ENCODE measurements around the gene SPRR3.
"Not testable (repeated sequence)": the region's sequence is repeated elsewhere in the genome, so short reads cannot be mapped to it uniquely, and the experiment has no call there.

The SPRR3 gene

DNA sequence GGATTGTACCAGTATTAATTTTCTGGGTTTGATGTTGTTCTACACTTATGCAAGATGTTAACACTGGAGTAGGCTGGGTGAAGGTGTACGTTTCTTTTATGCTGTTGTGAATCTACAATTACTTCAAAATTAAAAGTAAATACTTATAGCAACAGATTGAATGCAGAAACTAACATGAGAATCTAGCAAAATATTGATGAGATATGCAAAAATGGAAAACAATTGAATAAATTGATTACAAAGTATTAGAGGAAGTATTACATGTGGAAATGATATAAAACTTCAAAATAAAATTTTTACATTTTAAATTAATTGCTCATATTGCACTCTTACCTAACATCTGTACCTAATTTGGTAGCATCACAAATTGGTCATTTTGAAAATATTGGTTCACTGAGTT, 5.7 kb upstream of the SPRR3 start:
- DNase-seq (ENCODE audit: extremely low spot score), result no peak
- TF ChIP-seq L3MBTL2 (conservative IDR thresholded peaks at IDR 0.05) (no peak), LEF1 (IDR thresholded peaks at IDR 0.05; ENCODE audit: borderline replicate concordance) (no peak), SP1 (IDR thresholded peaks at IDR 0.05) (no peak), NFRKB (IDR thresholded peaks at IDR 0.05) (no peak), ZNF384 (IDR thresholded peaks at IDR 0.05) (no peak), ELF4 (IDR thresholded peaks at IDR 0.05) (no peak), CTBP1 (IDR thresholded peaks at IDR 0.05; ENCODE audit: borderline replicate concordance) (no peak), FOXA1 (IDR thresholded peaks at IDR 0.05) (no peak), TARDBP (IDR thresholded peaks at IDR 0.05) (no peak), ARNT (IDR thresholded peaks at IDR 0.05) (no peak)
- ChIA-PET CTCF (no interaction called here), POLR2A (no interaction called here)

DNA sequence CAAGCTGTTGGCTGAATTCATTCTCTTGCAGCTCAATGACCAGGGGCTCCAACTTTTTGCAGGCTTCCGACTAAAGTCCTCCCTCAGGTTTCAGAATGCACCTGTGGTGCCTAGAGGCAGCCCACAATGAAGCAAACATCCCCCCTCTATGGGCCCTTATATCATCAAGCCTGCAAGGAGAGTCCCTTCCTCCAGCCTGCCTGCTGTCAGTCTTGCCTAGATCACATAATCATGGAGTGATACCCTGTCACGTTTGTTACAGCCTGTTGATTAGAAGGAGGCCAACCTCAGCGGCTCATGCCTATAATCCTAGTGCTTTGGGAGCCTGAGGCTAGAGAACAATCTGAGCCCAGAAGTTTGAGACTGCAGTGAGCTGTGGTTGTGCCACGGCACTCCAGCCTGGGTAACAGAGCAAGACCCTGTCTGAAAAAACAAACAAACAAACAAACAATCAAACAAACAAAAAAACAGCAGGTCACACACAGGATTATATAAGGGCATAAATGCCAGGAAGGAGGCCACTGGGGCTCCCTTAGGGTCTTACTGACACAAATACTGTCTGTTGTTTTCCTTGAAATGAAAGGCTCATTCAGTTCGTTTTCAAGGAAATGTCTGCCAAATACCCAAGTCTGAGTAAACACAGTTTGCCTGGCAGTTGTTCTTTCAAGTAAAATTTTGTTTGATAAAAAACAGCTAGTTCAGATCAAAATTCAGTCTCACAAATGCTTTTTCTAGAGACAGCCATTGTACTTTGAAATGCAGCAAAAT, 4.7 kb upstream of the SPRR3 start:
- no peak for DNase-seq (ENCODE audit: extremely low spot score)
- TF ChIP-seq NFRKB (IDR thresholded peaks at IDR 0.05) (no peak), HDGF (IDR thresholded peaks at IDR 0.05; ENCODE audit: borderline replicate concordance) (no peak), FOXA1 (IDR thresholded peaks at IDR 0.05) (no peak), FOXK2 (IDR thresholded peaks at IDR 0.05) (no peak), L3MBTL2 (conservative IDR thresholded peaks at IDR 0.05) (no peak), BHLHE40 (IDR thresholded peaks at IDR 0.05; ENCODE audit: borderline replicate concordance) (no peak), FOXM1 (IDR thresholded peaks at IDR 0.05; ENCODE audit: borderline replicate concordance) (no peak), ELF4 (IDR thresholded peaks at IDR 0.05) (no peak), SP1 (IDR thresholded peaks at IDR 0.05) (no peak), TARDBP (IDR thresholded peaks at IDR 0.05) (no peak), ZNF384 (IDR thresholded peaks at IDR 0.05) (no peak)
- TF ChIP-seq, protein P1, sequence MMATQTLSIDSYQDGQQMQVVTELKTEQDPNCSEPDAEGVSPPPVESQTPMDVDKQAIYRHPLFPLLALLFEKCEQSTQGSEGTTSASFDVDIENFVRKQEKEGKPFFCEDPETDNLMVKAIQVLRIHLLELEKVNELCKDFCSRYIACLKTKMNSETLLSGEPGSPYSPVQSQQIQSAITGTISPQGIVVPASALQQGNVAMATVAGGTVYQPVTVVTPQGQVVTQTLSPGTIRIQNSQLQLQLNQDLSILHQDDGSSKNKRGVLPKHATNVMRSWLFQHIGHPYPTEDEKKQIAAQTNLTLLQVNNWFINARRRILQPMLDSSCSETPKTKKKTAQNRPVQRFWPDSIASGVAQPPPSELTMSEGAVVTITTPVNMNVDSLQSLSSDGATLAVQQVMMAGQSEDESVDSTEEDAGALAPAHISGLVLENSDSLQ (IDR thresholded peaks at IDR 0.05), result no peak
- ChIA-PET CTCF (no interaction called here), POLR2A (no interaction called here)

DNA sequence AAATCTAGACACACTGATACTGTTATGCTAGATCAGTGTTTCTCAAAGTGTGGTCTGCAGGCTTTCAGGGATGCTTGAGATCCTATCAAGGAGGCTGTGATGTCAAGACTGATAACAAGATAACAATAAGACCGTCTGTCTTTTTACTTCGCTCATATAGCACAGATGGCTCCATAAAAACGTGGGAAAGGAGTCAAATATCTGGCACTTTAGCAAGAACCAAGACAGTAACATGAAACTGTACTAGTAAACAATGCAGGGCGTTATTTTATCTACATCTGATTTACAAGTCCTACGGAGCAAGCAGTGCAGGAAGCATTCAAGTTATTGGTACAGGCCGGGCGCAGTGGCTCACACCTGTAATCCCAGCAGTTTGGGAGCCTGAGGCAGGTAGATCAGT, 3.6 kb upstream of the SPRR3 start:
- no peak for DNase-seq (ENCODE audit: extremely low spot score)
- POLR2A ChIA-PET, result no interaction called here
- CTCF ChIA-PET, result no interaction called here
- TF ChIP-seq FOXM1 (IDR thresholded peaks at IDR 0.05; ENCODE audit: borderline replicate concordance) (no peak), BHLHE40 (IDR thresholded peaks at IDR 0.05; ENCODE audit: borderline replicate concordance) (no peak), LEF1 (IDR thresholded peaks at IDR 0.05; ENCODE audit: borderline replicate concordance) (no peak), NFRKB (IDR thresholded peaks at IDR 0.05) (no peak), CTBP1 (IDR thresholded peaks at IDR 0.05; ENCODE audit: borderline replicate concordance) (no peak), L3MBTL2 (conservative IDR thresholded peaks at IDR 0.05) (no peak), SP1 (IDR thresholded peaks at IDR 0.05) (no peak), ZNF384 (IDR thresholded peaks at IDR 0.05) (no peak), TARDBP (IDR thresholded peaks at IDR 0.05) (no peak), HDGF (IDR thresholded peaks at IDR 0.05; ENCODE audit: borderline replicate concordance) (no peak), FOXA1 (IDR thresholded peaks at IDR 0.05) (no peak)

DNA sequence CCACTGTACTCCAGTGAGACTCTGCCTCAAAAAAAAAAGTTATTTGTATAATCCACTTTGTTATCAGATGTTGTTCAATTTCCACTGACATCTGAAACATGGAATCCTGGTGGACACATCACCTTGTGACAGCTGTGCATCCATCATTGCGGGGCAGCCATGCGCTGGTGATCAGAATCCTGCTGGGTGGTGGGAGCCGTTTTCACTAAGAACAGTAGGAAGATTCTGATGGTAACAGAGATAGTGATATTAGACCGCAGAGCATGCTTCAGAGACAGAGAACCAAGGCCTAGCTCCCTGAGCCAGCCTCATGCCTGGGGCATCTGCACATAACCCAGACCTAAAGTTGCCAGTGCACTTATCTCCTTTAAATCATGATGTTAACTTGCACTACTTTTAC, 3.1 kb upstream of the SPRR3 start:
- TF ChIP-seq FOXK2 (IDR thresholded peaks at IDR 0.05), result no peak
- ChIA-PET CTCF (no interaction called here), POLR2A (no interaction called here)
- no peak for DNase-seq (ENCODE audit: extremely low spot score)

DNA sequence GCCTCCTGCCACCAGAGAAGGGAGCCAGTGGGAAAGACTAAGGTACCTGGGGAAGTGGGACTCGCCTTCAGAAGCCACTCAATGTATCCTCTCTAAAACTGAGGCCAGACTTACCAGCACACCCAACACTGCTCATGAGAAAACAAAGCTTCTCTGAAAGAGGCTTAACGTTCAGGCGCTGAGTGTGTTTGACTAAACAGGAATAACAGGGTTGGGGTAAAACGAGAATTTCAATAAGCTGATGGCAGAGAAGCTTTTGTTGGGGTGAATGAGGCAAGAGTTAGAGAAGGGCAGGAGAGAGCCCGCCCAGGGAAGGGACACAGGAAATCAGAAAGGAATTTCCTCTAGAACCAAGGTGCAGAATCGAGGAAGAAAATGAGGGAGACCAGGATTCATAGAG, 1.7 kb upstream of the SPRR3 start:
- TF ChIP-seq FOXM1 (IDR thresholded peaks at IDR 0.05; ENCODE audit: borderline replicate concordance) (no peak), BHLHE40 (IDR thresholded peaks at IDR 0.05; ENCODE audit: borderline replicate concordance) (no peak), LEF1 (IDR thresholded peaks at IDR 0.05; ENCODE audit: borderline replicate concordance) (no peak), CTBP1 (IDR thresholded peaks at IDR 0.05; ENCODE audit: borderline replicate concordance) (no peak), FOXK2 (IDR thresholded peaks at IDR 0.05) (no peak), FOXA1 (IDR thresholded peaks at IDR 0.05) (no peak), NFRKB (IDR thresholded peaks at IDR 0.05) (no peak), ELF4 (IDR thresholded peaks at IDR 0.05) (no peak), SP1 (IDR thresholded peaks at IDR 0.05) (no peak), ARNT (IDR thresholded peaks at IDR 0.05) (no peak), L3MBTL2 (conservative IDR thresholded peaks at IDR 0.05) (no peak), TARDBP (IDR thresholded peaks at IDR 0.05) (no peak), SUZ12 (IDR thresholded peaks at IDR 0.05) (no peak), ZNF384 (IDR thresholded peaks at IDR 0.05) (no peak), HDGF (IDR thresholded peaks at IDR 0.05; ENCODE audit: borderline replicate concordance) (no peak)
- TF ChIP-seq, protein P1 (IDR thresholded peaks at IDR 0.05), result no peak
- ChIA-PET POLR2A (no interaction called here), CTCF (no interaction called here)
- DNase-seq (ENCODE audit: extremely low spot score), result no peak

DNA sequence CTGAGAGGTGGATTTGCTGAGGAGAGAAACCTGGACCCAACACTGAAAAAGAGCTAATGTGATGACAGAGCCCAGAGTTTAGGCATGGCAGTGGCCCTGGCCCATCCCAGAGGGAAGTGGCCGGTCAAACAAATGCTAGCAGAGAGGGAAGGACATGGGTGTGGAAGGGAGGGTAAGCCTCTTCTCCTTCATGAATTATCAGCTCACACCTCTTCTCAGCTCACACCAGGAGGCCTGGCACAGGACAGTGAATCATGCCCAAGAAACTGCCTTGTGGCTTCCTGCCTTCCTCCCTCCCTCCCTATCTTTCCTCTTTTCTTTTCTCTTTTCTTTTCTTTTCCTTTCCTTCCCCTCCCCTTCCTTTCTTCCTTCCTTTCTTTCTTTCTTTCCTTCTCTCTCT, 1.3 kb upstream of the SPRR3 start:
- POLR2A ChIA-PET, result no interaction called here
- CTCF ChIA-PET, result no interaction called here
- TF ChIP-seq NFRKB (IDR thresholded peaks at IDR 0.05) (no peak), ARNT (IDR thresholded peaks at IDR 0.05) (no peak), ELF4 (IDR thresholded peaks at IDR 0.05) (no peak), TARDBP (IDR thresholded peaks at IDR 0.05) (no peak), L3MBTL2 (conservative IDR thresholded peaks at IDR 0.05) (no peak), ZNF384 (IDR thresholded peaks at IDR 0.05) (no peak), CTBP1 (IDR thresholded peaks at IDR 0.05; ENCODE audit: borderline replicate concordance) (no peak), BHLHE40 (IDR thresholded peaks at IDR 0.05; ENCODE audit: borderline replicate concordance) (no peak), HDGF (IDR thresholded peaks at IDR 0.05; ENCODE audit: borderline replicate concordance) (no peak), FOXM1 (IDR thresholded peaks at IDR 0.05; ENCODE audit: borderline replicate concordance) (no peak), SUZ12 (IDR thresholded peaks at IDR 0.05) (no peak)
- TF ChIP-seq, protein P1 (IDR thresholded peaks at IDR 0.05), result no peak
- no peak for DNase-seq (ENCODE audit: extremely low spot score)

DNA sequence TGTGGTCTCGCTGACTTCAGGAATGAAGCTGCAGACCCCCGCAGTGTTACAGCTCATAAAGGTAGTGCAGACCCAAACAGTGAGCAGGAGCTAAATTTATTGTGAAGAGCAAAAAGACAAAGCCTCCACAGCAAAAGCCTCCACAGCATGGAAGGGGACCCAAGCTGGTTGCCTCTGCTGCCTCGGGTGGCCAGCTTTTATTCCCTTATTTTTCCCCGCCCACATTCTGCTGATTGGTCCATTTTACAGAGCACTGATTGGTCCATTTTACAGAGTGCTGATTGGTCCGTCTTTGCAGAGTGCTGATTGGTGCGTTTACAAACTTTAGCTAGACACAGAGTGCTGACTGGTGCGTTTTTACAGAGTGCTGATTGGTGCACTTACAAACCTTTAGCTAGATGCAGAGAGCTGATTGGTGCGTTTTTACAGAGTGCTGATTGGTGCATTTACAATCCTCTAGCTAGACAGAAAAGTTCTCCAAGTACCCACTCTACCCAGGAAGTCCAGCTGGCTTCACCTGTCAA, 9.7 kb downstream of the SPRR3 start:
- POLR2A ChIA-PET; DNase-seq (ENCODE audit: extremely low spot score): not testable (repeated sequence)
- CTCF ChIA-PET, result interaction anchor here (0.6 kb wide), 1 partner anchor 93 kb away, joined by 3 read pairs; no protein-coding TSS in a partner anchor

DNA sequence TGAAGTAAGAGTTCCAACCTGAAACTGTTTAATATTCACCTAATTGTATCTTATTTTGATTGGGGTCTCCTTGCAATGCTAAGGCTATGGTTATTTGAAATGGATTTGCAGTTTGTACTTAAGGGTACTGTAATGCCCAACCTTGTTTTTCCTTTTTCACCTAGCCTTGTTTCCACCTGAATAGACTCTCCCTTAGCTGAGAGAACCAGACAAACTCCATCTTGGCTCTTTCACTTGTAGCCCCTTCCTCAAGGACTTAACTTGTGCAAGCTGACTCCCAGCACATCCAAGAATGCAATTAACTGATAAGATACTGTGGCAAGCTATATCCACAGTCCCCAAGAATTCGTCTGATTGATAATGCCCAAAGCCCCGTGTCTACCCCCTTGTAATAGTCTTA, 20.3 kb downstream of the SPRR3 start:
- POLR2A ChIA-PET; CTCF ChIA-PET; DNase-seq (ENCODE audit: extremely low spot score): not testable (repeated sequence)

DNA sequence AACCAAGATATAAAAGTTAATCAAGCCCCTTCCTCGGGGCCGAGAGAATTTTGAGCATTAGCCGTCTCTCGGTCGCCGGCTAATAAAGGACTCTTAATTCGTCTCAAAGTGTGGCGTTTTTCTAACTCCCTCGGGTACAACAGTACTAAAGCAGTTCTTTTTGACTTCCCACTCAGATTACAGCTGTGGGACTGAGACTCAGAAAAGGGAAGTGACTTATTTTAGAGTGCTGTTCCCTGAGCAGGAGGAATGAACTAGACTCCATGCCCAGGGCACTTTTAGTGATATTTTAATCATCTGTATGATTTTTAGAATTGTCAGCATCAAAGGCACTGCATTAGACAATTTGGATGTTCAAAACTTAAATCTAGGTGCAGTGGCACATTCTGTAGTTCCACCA, 20.8 kb downstream of the SPRR3 start:
- POLR2A ChIA-PET; CTCF ChIA-PET; DNase-seq (ENCODE audit: extremely low spot score): not testable (repeated sequence)
